ENCODE data around the gene RITA1.

The RITA1 gene

GRCh38 chr12:113220593-113221180 lies 35.2 kb downstream of the RITA1 start:
- TF ChIP-seq CTCF (IDR thresholded peaks at IDR 0.05): no peak

- TF ChIP-seq CTCF (IDR thresholded peaks at IDR 0.05): no peak
Measured at GRCh38 chr12:113221181-113221996, 35.9 kb downstream of the RITA1 start, which contains the start of gene TPCN1. TPCN1 (plus strand) TSS chr12:113221464; CDS start chr12:113226853, 5,389 bp downstream.

- no peak for TF ChIP-seq CTCF (IDR thresholded peaks at IDR 0.05)
Measured at GRCh38 chr12:113221997-113222729, 36.6 kb downstream of the RITA1 start.

GRCh38 chr12:113222730-113223531 lies 37.4 kb downstream of the RITA1 start:
- no peak for TF ChIP-seq CTCF (IDR thresholded peaks at IDR 0.05)

- no peak for TF ChIP-seq CTCF (IDR thresholded peaks at IDR 0.05)
Measured at GRCh38 chr12:113224955-113225354, 39.4 kb downstream of the RITA1 start.

- no peak for TF ChIP-seq CTCF (IDR thresholded peaks at IDR 0.05)
Measured at GRCh38 chr12:113226696-113227568, 41.4 kb downstream of the RITA1 start.
